ENCODE measurements around the gene MED13L. TPM values are rescaled to one million over a fixed set of nuclear protein-coding genes. Genes with fewer than 3 reads are reported as not detected.

Gene MED13L
- total RNA-seq, 4 donors from 2014 or later: 158 to 247 (median 166) TPM

DNA sequence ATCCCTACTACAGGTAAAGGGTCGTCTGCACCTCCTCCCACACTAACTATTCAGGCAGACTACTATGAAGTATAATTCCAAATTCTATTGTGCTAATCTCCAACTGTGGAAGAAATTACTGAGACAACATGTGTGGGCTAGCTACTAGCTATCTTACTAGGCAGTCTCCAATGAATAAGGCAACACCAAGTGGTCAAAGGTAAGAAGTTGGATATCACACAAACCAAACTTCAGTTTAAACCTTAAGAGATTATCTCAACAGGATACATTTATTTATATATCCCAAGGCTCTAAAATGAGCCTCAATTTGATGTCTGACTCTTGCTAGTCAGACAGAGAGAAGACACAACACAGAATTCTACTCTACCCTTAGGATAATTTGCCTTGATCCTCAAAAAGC is 14.1 kb downstream of the MED13L start:
- WGBS, 2 donors: 27 to 48% methylated on average over 1 of the region's 1 CpG
- intact Hi-C loops (cut with DNase I; ENCODE audit: low total_unique reads): no loop called here
- no peak overlapping the region for H3K4me3 ChIP-seq (ENCODE audit: low read depth, poor library complexity, severe bottlenecking)
- DNase-seq (ENCODE audit: low spot score in 2 of 2): no peak
- TF ChIP-seq, protein P1, sequence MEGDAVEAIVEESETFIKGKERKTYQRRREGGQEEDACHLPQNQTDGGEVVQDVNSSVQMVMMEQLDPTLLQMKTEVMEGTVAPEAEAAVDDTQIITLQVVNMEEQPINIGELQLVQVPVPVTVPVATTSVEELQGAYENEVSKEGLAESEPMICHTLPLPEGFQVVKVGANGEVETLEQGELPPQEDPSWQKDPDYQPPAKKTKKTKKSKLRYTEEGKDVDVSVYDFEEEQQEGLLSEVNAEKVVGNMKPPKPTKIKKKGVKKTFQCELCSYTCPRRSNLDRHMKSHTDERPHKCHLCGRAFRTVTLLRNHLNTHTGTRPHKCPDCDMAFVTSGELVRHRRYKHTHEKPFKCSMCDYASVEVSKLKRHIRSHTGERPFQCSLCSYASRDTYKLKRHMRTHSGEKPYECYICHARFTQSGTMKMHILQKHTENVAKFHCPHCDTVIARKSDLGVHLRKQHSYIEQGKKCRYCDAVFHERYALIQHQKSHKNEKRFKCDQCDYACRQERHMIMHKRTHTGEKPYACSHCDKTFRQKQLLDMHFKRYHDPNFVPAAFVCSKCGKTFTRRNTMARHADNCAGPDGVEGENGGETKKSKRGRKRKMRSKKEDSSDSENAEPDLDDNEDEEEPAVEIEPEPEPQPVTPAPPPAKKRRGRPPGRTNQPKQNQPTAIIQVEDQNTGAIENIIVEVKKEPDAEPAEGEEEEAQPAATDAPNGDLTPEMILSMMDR (IDR thresholded peaks at IDR 0.05): no peak
- TF ChIP-seq POLR2A (IDR thresholded peaks at IDR 0.05): no peak

DNA sequence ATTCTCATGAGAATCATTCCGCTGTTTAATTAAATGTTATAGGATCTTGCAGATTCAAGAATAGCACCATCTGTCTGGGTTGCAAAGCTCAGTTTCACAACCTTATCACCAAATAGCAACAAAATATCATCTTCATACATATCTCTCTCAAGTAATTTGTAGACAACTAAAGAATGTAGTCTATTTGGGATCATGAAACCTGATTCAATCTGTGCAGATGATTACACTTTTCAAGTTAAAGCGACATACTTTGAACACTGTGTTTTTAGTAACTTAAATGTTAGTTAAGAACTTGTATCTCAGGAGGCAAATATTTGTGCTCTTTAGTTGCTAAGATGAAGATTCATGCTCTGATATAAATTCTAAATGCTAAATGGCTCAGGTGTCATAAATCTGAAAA is 14.8 kb downstream of the MED13L start:
- no peak for DNase-seq (ENCODE audit: low spot score in 2 of 2)
- TF ChIP-seq, protein P1 (IDR thresholded peaks at IDR 0.05): no peak
- no peak for TF ChIP-seq POLR2A (IDR thresholded peaks at IDR 0.05)
- no peak overlapping the region for H3K4me3 ChIP-seq (ENCODE audit: low read depth, poor library complexity, severe bottlenecking)
- intact Hi-C loops (cut with DNase I; ENCODE audit: low total_unique reads): no loop called here
- WGBS, 2 donors: 73 to 83% methylated on average over 2 of the region's 2 CpGs

DNA sequence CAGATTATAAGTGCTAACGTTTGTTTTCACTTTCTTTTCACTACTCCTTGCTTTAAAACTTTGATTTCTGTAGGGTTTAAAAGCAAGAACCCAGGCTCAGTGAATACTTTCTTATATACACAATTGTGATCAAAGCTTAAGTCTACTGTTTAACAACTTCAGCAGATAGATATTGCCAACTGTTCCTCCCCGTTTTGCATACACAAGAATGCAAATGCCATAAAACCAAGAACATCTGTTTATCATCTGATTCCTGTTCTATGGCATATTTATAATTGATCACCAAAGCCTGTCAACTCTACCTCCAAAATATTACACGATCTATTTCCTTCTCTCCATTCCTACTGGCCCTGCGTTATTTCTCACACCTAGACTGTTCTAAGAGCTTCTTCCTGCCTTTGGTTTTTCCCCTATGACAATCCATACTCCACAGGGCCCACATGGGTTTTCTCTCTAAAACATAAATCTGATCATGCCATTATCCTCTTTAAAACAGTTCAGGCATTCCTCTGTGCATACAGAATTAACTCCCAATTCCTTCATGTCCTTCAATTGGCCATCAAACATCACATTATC is 15.9 kb downstream of the MED13L start:
- intact Hi-C loops (cut with DNase I; ENCODE audit: low total_unique reads): no loop called here
- whole genome bisulfite sequencing, 2 donors: 26 to 29% methylated on average over 4 of the region's 4 CpGs

DNA sequence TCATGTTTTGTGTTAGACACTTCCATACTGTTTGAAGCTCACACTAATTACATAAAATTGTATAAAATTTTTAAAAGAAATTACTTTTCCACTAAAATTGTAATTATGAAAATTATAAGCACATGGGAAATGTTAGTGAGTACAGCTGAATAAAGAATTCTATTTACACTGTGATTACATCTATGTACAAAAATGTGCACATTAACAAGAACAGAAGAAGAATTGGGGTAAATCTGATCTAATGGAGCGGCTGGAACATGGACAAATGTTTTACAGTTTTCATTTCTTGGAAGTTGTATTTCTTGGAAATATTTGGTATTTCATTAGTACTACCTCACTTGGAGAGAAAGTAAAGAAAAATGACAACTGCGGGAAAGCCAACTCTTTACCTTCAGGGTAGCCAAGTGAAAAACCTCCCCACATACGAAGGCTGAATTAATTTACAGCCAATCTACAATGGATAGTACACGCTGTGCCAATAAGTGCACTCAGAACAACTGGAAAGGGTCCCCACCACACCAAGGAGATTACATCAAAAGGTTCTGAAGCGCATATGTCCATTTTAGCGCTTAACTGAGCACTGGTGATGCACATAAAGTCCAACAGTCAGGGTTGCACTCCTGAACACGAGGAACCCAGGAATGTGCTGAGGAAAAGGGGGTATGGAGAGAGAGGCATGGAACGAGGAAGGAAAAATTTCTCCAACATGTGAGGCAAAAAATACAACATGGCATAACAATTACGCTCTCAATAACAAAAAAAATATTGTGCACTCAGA is 17.5 kb downstream of the MED13L start:
- DNase-seq (ENCODE audit: low spot score in 2 of 2): no peak
- H3K4me3 ChIP-seq (ENCODE audit: low read depth, poor library complexity, severe bottlenecking): no peak overlapping the region
- 62 to 75% methylated on average over 9 of the region's 9 CpGs for WGBS, 2 donors
- no peak for TF ChIP-seq POLR2A (IDR thresholded peaks at IDR 0.05)
- TF ChIP-seq, protein P1 (IDR thresholded peaks at IDR 0.05): no peak
- intact Hi-C loops (cut with DNase I; ENCODE audit: low total_unique reads): no loop called here

More for the DNA sequence above, 15.9 kb downstream of the MED13L start:
- TF ChIP-seq, protein P1 (IDR thresholded peaks at IDR 0.05): no peak
- TF ChIP-seq POLR2A (IDR thresholded peaks at IDR 0.05): no peak
- DNase-seq (ENCODE audit: low spot score in 2 of 2): no peak
- no peak overlapping the region for H3K4me3 ChIP-seq (ENCODE audit: low read depth, poor library complexity, severe bottlenecking)

DNA sequence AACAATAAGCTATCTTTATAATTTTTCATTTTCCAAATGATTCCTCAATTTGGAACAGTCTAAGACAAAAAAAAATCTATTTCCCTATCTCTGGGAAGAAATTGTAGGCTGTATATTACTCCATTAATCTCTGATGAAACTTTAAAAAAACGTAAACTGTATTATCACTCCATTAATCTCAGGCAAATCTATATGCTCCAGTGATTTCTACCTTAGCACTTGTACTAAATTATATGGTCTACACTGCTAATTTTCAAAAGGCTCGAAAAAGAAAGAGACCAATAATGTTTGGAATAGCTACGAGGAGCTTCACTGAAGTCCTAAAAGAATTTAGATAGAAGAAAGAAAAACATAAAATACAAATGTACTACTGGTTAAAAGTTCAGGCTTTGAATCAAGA is 19.7 kb downstream of the MED13L start:
- 66 to 80% methylated on average over 3 of the region's 3 CpGs for WGBS, 2 donors
- intact Hi-C loops (cut with DNase I; ENCODE audit: low total_unique reads): no loop called here
- H3K4me3 ChIP-seq (ENCODE audit: low read depth, poor library complexity, severe bottlenecking): no peak overlapping the region
- no peak for DNase-seq (ENCODE audit: low spot score in 2 of 2)
- TF ChIP-seq POLR2A (IDR thresholded peaks at IDR 0.05): no peak
- TF ChIP-seq, protein P1 (IDR thresholded peaks at IDR 0.05): no peak

Measured in lower leg skin (tissue), 4 donors.